ENCODE measurements around the gene AURKA.

Gene AURKA

GRCh38 chr20:56328861-56329260 is 63.2 kb downstream of the AURKA start:
- no peak for DNase-seq (ENCODE audit: low read depth)
- H3K4me3 ChIP-seq (ENCODE audit: low read length) = no peak overlapping the region
- TF ChIP-seq CTCF (conservative IDR thresholded peaks at IDR 0.05; ENCODE audit: low read depth, low read length) = no peak

- no peak for TF ChIP-seq CTCF (conservative IDR thresholded peaks at IDR 0.05; ENCODE audit: low read depth, low read length)
- no peak for DNase-seq (ENCODE audit: low read depth)
- no peak overlapping the region for H3K4me3 ChIP-seq (ENCODE audit: low read length)
Observed at GRCh38 chr20:56324806-56325205, 67.2 kb downstream of the AURKA start.

GRCh38 chr20:56323656-56324055 is 68.4 kb downstream of the AURKA start:
- no peak overlapping the region for H3K4me3 ChIP-seq (ENCODE audit: low read length)
- no peak for TF ChIP-seq CTCF (conservative IDR thresholded peaks at IDR 0.05; ENCODE audit: low read depth, low read length)
- no peak for DNase-seq (ENCODE audit: low read depth)

- no peak overlapping the region for H3K4me3 ChIP-seq (ENCODE audit: low read length)
- TF ChIP-seq CTCF (conservative IDR thresholded peaks at IDR 0.05; ENCODE audit: low read depth, low read length) = no peak
- DNase-seq (ENCODE audit: low read depth) = no peak
Observed at GRCh38 chr20:56323206-56323605, 68.8 kb downstream of the AURKA start.

- no peak for DNase-seq (ENCODE audit: low read depth)
- H3K4me3 ChIP-seq (ENCODE audit: low read length) = no peak overlapping the region
- no peak for TF ChIP-seq CTCF (conservative IDR thresholded peaks at IDR 0.05; ENCODE audit: low read depth, low read length)
Observed at GRCh38 chr20:56322681-56323080, 69.3 kb downstream of the AURKA start.
